ELF-1 (cell line): Measurements from ENCODE around the gene POLR1F.

ENCODE experiments used
- DNase-seq: peaks from one replicate; pipeline ENCODE4 v3.0.0-alpha.2; 2016; ENCODE audit warnings: low read depth, low spot score

Gene POLR1F

DNA sequence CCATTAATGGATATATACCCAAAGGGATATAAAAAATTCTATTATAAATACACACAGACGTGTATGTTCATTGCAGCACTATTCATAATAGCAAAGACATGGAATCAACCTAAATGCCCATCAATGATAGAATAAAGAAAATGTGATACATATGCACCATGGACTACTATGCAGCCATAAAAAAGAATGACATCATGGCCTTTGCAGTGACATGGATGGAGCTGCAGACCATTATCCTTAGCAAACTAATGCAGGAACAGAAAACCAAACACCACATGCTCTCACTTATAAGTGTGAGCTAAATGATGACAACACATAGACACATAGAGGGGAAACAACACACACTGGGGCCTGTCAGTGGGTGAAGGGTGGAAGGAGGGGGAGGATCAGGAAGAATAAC lies 33.0 kb downstream of the POLR1F start:
- DNase-seq = no peak

DNA sequence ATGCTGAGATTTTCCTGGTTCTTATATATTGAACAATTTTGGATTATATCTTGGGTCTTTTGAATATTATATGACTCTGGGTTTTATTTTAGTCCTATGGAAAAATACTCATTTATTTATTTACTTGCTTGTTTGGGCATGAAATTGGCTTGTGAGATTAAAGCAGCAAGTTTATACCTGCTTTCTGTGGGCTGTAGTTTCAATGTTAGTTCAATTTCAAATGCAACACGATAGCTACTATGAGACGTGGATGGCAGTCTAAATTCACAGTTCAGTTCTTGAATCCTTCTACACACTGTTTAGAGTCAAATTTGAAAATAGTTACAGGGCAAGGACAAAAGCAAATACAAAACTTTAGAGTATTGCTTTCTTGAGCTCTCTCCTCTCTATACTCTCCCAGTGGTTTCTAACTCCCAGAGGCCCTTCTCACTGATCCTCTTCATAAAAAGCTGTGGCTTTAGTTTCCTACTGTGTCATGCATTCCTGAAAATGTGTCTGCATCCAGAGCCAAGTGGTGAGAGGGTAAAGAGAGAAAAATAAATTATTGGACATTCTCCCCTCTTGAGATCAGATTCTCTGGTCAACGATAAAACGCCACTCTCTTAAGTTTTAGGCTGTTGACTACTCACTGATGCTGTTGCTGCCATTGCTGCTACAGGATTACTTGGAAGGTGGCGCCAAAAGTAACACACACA lies 34.4 kb downstream of the POLR1F start:
- DNase-seq = no peak

DNA sequence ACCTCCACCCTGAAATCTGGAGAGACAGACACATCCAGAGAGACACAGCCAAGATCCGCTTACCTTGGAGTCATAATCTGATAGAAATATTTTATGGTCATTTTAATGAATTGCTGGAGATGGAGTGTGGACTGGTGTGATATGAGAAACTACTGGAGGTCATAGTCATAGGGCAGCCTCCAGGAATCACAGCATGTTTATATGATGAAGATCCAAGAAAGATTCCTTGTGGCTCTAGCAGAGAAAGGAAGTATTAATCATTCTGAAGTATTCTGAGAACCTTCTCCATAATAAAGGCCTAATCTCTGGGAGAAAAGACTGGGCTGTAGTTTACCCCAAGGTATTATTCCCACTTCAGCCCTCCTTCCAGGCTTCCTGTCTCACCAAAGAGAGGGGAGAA lies 38.0 kb downstream of the POLR1F start:
- DNase-seq = no peak

DNA sequence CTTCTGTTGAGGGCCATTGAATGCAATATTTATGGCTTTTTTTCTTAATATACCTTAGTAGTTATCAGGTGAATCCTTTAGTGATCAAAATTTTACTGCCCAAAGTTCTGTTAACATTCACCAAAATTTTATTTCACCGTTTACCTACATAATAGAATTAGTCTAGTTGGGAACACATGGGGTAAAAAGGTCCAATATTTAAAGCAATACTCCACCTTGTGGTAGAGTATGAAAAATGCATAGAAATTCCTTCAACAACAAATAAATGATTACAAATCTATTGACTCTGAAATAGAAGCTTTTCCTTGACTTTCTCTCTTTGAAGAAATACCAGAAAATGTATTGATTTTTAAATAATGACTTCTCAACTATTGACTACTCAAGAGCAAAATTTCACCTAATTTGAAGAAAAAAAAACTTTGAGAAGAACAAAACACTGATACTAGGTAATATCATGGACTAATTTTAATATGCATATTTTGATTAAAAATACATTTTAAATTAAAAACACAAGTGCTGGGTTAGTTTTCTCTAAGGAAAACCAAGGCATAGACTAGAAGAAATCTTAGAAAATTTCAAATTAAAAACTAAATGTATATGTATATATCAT lies 43.3 kb downstream of the POLR1F start:
- no peak for DNase-seq

DNA sequence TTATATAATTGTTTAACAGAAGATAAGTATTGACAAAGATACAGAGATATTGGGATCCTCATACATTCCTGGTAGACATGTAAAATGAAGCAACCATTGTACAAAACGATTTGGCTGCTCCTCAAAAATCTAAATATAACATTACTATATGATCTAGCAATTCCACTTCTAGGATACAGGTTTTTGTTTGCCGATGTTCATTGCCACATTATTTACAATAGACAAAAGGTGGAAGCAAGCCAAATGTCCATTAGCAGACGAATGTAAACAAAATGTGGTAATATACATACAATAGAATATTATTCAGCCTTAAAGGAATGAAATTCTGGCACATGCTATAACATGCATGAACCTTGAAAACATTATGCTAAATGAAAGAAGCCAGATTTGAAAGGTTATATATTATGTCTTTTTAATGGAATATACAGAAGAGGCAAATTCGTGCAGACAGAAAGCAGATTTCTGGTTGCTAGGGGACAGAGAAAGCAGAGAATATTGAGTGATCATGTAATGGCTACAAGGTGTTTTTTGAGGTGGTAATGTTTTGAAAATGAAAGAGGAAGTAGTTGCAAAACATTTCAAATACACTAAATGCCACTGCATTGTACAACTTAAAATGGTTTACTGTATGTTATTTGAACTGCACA lies 44.9 kb downstream of the POLR1F start:
- DNase-seq = no peak

DNA sequence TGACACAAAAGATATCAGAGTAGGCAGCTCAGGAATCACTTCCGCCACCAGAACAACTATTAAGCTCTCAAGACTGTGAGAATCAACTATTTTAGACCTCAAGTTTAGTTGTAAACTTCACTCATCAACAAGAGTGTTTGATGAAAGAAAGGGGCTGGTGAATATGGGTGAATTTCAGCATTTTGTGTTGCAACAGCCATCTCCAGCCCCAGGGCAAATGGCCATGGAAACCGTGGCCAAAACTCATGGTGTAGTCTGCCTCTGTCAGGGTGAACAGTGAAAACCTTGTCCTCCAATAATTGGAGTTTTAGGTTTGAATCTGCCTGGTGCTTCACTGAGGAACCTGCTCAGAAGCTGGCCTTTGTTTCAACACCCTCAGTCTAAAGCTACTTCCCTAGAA lies 60.0 kb downstream of the POLR1F start:
- DNase-seq = no peak
